Activated T-cell treated with anti-CD3 and anti-CD28 coated beads for 48 hours (primary cell): ENCODE data around the gene CD3D.

ENCODE experiments used
- DNase-seq: peaks from one replicate; pipeline ENCODE4 v3.0.0-alpha.2; 2020; ENCODE audit warnings: low read depth

CD3D gene

GRCh38 chr11:118301600-118302195 is 40.8 kb downstream of the CD3D start:
- no peak for DNase-seq

DNA sequence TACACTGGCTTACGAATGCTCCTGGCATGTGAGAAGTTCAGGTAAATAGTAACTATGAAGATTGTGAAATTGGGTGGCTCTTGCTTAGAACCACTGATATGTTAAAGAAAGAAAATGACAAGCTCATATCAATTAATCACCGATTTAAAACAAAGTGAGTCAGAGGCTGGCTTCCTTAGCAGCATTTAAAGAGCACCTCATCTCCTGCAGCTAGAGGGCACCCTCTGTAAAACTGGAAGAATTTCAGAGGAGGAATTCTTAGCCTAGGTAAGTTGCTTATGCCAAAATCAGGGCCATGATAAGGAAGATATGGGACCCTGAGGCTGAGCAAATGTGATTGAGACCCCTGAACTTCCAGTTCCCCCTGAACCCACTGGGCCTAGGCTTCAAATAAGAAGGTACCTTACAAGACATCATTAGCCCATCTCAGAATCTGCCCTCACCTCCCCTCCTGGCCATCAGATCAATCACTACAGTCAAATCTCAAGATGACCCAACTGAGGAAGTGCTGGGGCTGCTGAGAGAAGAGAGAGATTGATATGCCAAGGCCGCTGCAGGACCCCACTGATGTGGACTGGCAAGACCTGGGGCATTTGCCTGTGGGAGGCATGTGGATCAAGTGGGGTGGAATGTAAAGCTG is 46.6 kb downstream of the CD3D start:
- DNase-seq = no peak

- no peak for DNase-seq
Observed at GRCh38 chr11:118295199-118295598, 47.3 kb downstream of the CD3D start.

- no peak for DNase-seq
Observed at GRCh38 chr11:118294053-118294452, 48.5 kb downstream of the CD3D start.

GRCh38 chr11:118291477-118292135 is 50.9 kb downstream of the CD3D start:
- no peak for DNase-seq

DNA sequence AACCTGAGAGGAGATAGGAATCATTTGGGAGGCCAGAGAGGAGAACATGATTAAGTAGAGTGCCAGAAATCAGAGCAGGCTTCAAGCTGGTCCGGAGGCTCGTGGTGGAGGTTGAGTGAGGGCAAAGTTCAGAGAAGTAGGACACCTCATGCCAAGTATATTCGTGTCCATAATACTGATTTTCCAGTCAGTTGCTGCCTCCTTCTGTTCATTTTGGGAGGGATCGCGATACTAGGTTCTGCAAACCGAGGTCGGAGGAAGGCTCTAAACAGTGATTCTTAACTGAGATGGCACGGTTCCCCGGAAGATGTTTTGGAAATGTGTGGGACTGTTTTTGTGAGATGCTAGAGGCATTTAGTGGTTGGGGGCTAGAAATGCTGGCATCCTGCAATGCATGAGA is 51.6 kb downstream of the CD3D start:
- peak; percentile 21 for DNase-seq

DNA sequence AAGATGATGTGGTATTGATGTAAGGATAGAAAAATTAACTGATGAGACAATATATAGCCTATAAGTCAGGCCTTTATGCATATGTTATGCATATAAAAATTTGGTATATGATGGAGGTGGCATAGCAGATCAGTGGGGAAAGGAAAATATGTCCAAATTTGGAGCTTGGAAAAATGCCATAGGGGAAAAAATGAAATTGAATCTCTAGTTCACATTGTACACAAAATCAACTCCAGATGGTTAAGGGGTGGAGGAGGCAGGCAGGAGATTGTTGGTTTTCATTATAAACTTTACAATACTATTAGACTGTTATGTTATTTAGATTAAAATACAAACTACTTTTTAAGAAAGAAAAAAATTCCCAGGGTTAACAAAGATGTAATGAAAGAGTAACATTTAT is 53.1 kb downstream of the CD3D start:
- DNase-seq = no peak
